HEK293T (cell line): ENCODE data around the gene FLNB.

Experiments used
- BHLHE40 ChIP-seq: fragments of 450-650 bp; IDR thresholded peaks from 2 replicates; pipeline ENCODE4 v1.6.1; 2016; ENCODE audit warnings: mild to moderate bottlenecking, moderate library complexity, borderline replicate concordance
- FOXA1 ChIP-seq: fragments of 450-650 bp; IDR thresholded peaks from 2 replicates; pipeline ENCODE4 v1.6.1; 2016; ENCODE audit warnings: mild to moderate bottlenecking
- LEF1 ChIP-seq: fragments of 450-650 bp; IDR thresholded peaks from 2 replicates; pipeline ENCODE4 v1.6.1; 2017; ENCODE audit warnings: mild to moderate bottlenecking, borderline replicate concordance
- SP1 ChIP-seq: fragments of 450-650 bp; IDR thresholded peaks from 2 replicates; pipeline ENCODE4 v1.6.1; 2017
- TARDBP ChIP-seq: fragments of 450-650 bp; IDR thresholded peaks from 2 replicates; pipeline ENCODE4 v1.6.1; 2016
- ZNF384 ChIP-seq: fragments of 450-650 bp; IDR thresholded peaks from 2 replicates; pipeline ENCODE4 v1.6.1; 2016

DNA sequence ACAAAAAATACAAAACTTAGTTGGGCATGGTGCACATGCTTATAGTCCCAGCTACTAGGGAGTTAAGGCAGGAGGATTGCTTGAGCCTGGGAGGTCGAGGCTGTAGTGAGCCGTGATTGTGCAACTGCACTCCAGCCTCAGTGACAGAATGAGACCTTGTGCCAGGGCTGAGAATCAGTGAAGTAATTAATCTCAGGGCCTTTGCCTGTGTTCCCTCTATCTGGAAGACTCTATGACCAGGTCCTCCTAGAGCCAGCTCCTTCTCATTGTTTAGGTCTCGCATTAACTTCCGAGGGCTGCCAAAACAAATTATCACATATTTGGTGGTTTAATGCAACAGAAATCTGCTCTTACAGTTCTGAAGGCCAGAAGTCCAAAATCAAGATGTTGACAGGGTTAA, 41.4 kb upstream of the FLNB start:
- TF ChIP-seq SP1, result no peak
- no peak for TF ChIP-seq FOXA1
- no peak for TF ChIP-seq BHLHE40
- no peak for TF ChIP-seq LEF1
- no peak for TF ChIP-seq TARDBP
- no peak for TF ChIP-seq ZNF384
